Heart left ventricle (tissue), 16 donors: ENCODE results near the gene SNCG. TPM values are rescaled to one million over a fixed set of nuclear protein-coding genes. Genes with fewer than 3 reads are reported as not detected.

Experiments
- ATAC-seq, 4 donors: fragments of 200-7000 bp; cut with Tn5 transposase; one replicate each; pipeline ENCODE4 v1.9.1; 2020 to 2022; ENCODE audit warnings: moderate library complexity in 4 of 4, mild to moderate bottlenecking in 3 of 4, moderate number of reproducible peaks in 1 of 4
- DNase-seq, 5 donors: peaks; one replicate each; pipeline ENCODE4 v3.0.0-alpha.2; 2020
- H3K27ac ChIP-seq, 12 donors: fragments of 200-600 bp; sonication (generic) in 4 of 12; one replicate each; pipeline versions ENCODE4 v1.5.0 to v1.8.0; 2016 to 2022; ENCODE audit warnings: mild to moderate bottlenecking in 2 of 12
- H3K27me3 ChIP-seq, 9 donors: fragments of 200-600 bp; sonication (generic) in 2 of 9; one replicate each; pipeline versions ENCODE4 v1.5.1 to v1.8.0; 2016 to 2022; ENCODE audit warnings: mild to moderate bottlenecking in 3 of 9
- H3K36me3 ChIP-seq, 9 donors: fragments of 200-600 bp; sonication (generic) in 2 of 9; one replicate each; pipeline versions ENCODE4 v1.5.0 to v1.8.0; 2018 to 2022; ENCODE audit warnings: mild to moderate bottlenecking in 2 of 9
- H3K4me1 ChIP-seq, 12 donors: fragments of 200-600 bp; sonication (generic) in 4 of 12; one replicate each; pipeline versions ENCODE4 v1.5.0 to v1.8.0; 2016 to 2022; ENCODE audit warnings: mild to moderate bottlenecking in 3 of 12
- H3K4me3 ChIP-seq, 12 donors: fragments of 200-600 bp; sonication (generic) in 4 of 12; one replicate each; pipeline versions ENCODE4 v1.5.0 to v1.8.0; 2017 to 2022; ENCODE audit warnings: mild to moderate bottlenecking in 9 of 12, moderate library complexity in 4 of 12
- H3K9me3 ChIP-seq, 12 donors: fragments of 200-600 bp; sonication (generic) in 4 of 12; one replicate each; pipeline versions ENCODE4 v1.5.0 to v1.8.0; 2016 to 2022; ENCODE audit warnings: mild to moderate bottlenecking in 1 of 12
- POLR2A ChIP-seq, 2 donors: fragments of 450-650 bp; IDR thresholded peaks; one replicate each; pipeline ENCODE4 v1.6.1; 2017; ENCODE audit warnings: antibody characterized with exemption in 2 of 2, mild to moderate bottlenecking in 2 of 2, moderate library complexity in 2 of 2
- WGBS, 4 donors: extraction: QIAGEN DNeasy Blood & Tissue Kit in 2 of 4; methylation state at CpG; one replicate each; pipeline versions ENCODE4 v1.1.5 to v1.1.7; 2013 to 2018; 5-methylcytosine and 5-hydroxymethylcytosine counted together
- intact Hi-C, 10 donors: fragments of 100-400 bp; cut with DNase I; formaldehyde crosslinking; loops; one replicate each; pipeline versions ENCODE4 v1.11.1 to v1.14.2; 2022
- polyA plus RNA-seq, 2 donors: library from polyadenylated mRNA; stranded (reverse); fragments of 200-250 nt; gene quantifications; one replicate each; pipeline ENCODE4 v1.2.3, GENCODE V29; 2013
- total RNA-seq, 9 donors: library from RNA; depleted of rRNA in 2 of 9; stranded (reverse); fragments of >200 nt in 2 of 9; fragmentation: NEBNext Ultra II Directional in 3 of 9; extraction: Animal tissue kit (Norgen Biotek cat#: 25700) in 3 of 9; gene quantifications; one replicate each; pipeline versions ENCODE4 v1.1.0 to v1.2.4, GENCODE V29; 2016 to 2023
- TF ChIP-seq, protein P1 (sequence below), 12 donors: fragments of 200-600 bp; sonication (generic) in 4 of 12; IDR thresholded peaks; one replicate each; pipeline versions ENCODE4 v1.5.0 to v1.8.0; 2018 to 2022; ENCODE audit warnings: antibody characterized with exemption in 12 of 12, mild to moderate bottlenecking in 5 of 12
- donor health status: ischemic (EF 13 %, LVEDD 7.1; RV severe dilation, severe dysfunction).
- donor health status: healthy with polysubstance abuse.
- donor health status: DM: no; HTN: yes; CAD: no.
- donor health status: DM: no; HTN: no; CAD: no.
- donor health status: ischemic (EF 25% LVEDD 6.9; RV normal size, moderate dysfunction).
- donor health status: ischemic (EF 25% LVEDD 5.7; RV mildly dilated, moderate dysfunction).
- donor health status: healthy.
- donor health status: DM: yes; HTN: yes; CAD: no.
- donor health status: ischemic (EF 35%, LVEDD 5.7; RV mildly dilated, moderate dysfunction).
- donor health status: nonischemic (EF 11% LVEDD 7.7; RV severe dilation, severe dysfunction).
- donor health status: DM: yes; HTN: yes; CAD: no.
- donor health status: PGD.
- donor health status: ischemic (EF 29% LVEDD 5.4; RV normal size, mild dysfunction).
- donor health status: nonischemic (EF 23%, LVEDD 6.1; RV moderate dilation, normal function).

SNCG gene
- total and polyA plus RNA-seq, 11 donors, result 8.2 to 44.7 (median 18.5) TPM

DNA sequence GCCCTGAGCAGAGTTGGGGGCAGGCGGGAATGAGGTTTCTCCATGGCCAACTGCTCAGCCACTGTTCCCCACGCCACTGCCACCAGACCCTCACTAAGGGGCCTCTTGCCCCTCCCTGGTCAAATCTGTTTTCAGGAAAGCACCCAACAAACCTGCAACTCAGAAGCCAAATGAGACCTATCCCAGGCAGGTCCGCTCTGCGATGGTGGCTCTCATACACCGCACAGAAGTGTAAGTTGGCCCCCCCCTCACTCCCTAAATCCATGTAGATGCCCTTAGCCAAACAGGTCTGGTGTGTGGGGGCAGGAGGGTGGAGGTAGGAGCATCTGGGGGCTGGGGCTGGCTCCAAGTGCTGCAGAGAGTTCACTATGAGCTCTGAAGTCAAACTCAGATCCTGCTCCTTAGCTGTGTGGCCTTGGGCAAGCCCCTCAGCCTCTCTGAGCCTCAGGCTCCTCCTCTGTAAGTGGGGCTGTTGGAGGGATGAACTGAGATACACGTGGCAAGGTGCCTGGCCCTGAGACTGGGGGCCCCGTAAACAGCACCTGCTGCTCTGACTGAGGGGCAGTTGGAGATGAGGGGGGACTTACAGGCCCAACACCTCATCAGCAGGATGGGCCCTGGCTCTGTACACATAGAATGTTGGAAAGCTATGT, 2.1 kb upstream of the SNCG start:
- intact Hi-C loops, result no loop called here
- H3K4me1 ChIP-seq, result peaks cover 6 to 79% (median 52%) of the 10 kb centered on the region in 12 donors
- H3K27me3 ChIP-seq, result no peaks in the 10 kb centered on the region
- 53 to 66% (median 58%) methylated on average over 5 to 7 of the region's 7 CpGs for WGBS, 4 donors
- TF ChIP-seq, protein P1, sequence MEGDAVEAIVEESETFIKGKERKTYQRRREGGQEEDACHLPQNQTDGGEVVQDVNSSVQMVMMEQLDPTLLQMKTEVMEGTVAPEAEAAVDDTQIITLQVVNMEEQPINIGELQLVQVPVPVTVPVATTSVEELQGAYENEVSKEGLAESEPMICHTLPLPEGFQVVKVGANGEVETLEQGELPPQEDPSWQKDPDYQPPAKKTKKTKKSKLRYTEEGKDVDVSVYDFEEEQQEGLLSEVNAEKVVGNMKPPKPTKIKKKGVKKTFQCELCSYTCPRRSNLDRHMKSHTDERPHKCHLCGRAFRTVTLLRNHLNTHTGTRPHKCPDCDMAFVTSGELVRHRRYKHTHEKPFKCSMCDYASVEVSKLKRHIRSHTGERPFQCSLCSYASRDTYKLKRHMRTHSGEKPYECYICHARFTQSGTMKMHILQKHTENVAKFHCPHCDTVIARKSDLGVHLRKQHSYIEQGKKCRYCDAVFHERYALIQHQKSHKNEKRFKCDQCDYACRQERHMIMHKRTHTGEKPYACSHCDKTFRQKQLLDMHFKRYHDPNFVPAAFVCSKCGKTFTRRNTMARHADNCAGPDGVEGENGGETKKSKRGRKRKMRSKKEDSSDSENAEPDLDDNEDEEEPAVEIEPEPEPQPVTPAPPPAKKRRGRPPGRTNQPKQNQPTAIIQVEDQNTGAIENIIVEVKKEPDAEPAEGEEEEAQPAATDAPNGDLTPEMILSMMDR (IDR thresholded peaks at IDR 0.05), result no peak
- TF ChIP-seq POLR2A (IDR thresholded peaks at IDR 0.05), result no peak
- H3K9me3 ChIP-seq, result peaks cover 0 to 19% (median 1%) of the 10 kb centered on the region in 12 donors
- H3K4me3 ChIP-seq, result peak overlapping the region; percentile 9 to 66 (median 57)
- ATAC-seq, result no peak
- peaks cover 0 to 4% (median 0%) of the 10 kb centered on the region in 9 donors for H3K36me3 ChIP-seq
- peak in 3 of 5 donors; percentile 7 to 37 (median 19) for DNase-seq
- H3K27ac ChIP-seq, result peak overlapping the region; percentile 79 to 98 (median 90)

DNA sequence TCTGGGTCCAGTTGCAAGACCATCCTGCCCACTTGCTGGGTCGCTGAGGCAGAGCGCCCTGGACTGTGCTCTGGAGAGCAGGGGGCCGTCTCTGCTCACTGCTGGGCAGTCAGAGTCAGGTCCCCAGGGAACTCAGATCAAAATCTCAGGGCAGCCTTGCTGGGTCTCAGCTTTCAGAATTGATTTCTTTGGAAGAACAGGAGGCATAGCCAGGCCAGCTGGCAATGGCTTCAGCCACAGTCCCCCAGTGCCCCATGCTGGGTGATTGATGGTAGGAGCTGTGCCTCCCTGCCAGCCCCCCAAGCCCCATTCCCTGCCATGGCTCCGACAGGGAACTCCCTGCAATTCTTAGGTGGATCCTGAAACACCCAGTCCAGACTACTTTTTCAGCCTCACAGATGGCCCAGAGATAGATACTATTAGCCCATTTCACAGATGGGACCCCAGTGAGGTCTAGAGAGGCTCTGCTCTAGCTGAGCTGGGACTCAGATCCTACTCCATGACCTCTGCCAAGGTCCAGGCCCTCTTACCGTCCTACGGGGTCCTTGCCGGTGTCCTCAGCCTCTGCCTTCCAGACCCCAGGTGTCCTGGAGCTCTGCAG, 1.5 kb upstream of the SNCG start:
- Histone ChIP-seq H3K36me3 (no peaks in the 10 kb centered on the region), H3K4me1 (peaks cover 6 to 75% (median 52%) of the 10 kb centered on the region in 12 donors), H3K27me3 (no peaks in the 10 kb centered on the region), H3K9me3 (peaks cover 0 to 16% (median 1%) of the 10 kb centered on the region in 12 donors), H3K27ac (peak overlapping the region; percentile 79 to 98 (median 90)), H3K4me3 (peak overlapping the region; percentile 9 to 66 (median 57))
- intact Hi-C loops, result no loop called here
- TF ChIP-seq POLR2A (IDR thresholded peaks at IDR 0.05), result no peak
- TF ChIP-seq, protein P1 (IDR thresholded peaks at IDR 0.05), result no peak
- ATAC-seq (no peak), DNase-seq (peak in 3 of 5 donors; percentile 21 to 40 (median 24))
- WGBS, 4 donors, result 46 to 71% (median 57%) methylated on average over 6 to 7 of the region's 7 CpGs

DNA sequence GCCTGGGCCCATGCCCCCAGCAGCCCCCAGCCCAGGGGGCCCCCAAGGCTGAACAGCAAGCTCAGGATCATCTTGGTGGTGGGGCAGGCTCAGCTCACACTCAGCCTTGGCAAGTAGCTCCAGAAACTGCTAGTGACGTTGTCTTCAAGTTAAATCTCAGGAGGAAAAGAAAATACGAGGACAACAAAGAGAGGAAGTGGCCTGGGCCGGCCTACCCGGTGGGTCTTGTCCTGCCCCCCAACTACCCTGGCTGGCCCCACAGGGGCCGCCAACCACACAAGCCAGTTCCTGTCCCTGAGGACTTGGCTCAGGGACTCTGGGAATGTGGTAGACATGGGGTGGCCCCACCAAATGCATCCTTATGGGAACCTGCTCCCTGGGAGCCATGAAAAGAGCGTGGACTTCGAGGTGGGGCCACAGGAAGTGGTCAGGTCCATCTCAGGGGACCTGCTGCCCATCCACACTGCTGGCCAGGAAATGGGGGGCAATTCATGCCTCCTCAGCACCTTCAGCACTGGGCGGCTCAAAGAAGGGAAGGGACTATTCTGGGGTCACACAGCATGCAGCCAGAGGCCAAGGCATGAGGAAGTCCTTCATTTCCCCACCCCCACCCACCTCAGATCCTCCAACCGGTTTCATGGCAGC, 806 bp upstream of the SNCG start, which contains the start of gene MMRN2:
Gene MMRN2, minus strand, starts transcription at position 145 of the 645 bp plus-strand sequence. Its CDS starts 74 bp downstream, at position 71.
- DNase-seq, result peak; percentile 58 to 76 (median 67)
- H3K9me3 ChIP-seq, result peaks cover 0 to 9% (median 0%) of the 10 kb centered on the region in 12 donors
- H3K36me3 ChIP-seq, result no peaks in the 10 kb centered on the region
- ATAC-seq, result peak in 3 of 4 donors; percentile 2 to 36 (median 12)
- H3K27ac ChIP-seq, result peak within 1 kb of the TSS; percentile 79 to 98 (median 90)
- peaks cover 6 to 69% (median 52%) of the 10 kb centered on the region in 12 donors for H3K4me1 ChIP-seq
- intact Hi-C loops, result no loop called here
- 44 to 75% (median 54%) methylated on average over 6 to 9 of the region's 9 CpGs for WGBS, 4 donors
- peak within 1 kb of the TSS; percentile 9 to 66 (median 57) for H3K4me3 ChIP-seq
- no peaks in the 10 kb centered on the region for H3K27me3 ChIP-seq
- peak in 1 of 2 donors; percentile 41 for TF ChIP-seq POLR2A (IDR thresholded peaks at IDR 0.05)
- TF ChIP-seq, protein P1 (IDR thresholded peaks at IDR 0.05), result no peak
